Amniotic stem cell (primary cell): Measurements from ENCODE around the gene SRSF3.
"Not testable (repeated sequence)": the region's sequence is repeated elsewhere in the genome, so short reads cannot be mapped to it uniquely, and the experiment has no call there.

Source experiments
- DNase-seq: peaks from one replicate; lab custom pipeline; 2025; lab: John Stamatoyannopoulos, UW

The SRSF3 gene

DNA sequence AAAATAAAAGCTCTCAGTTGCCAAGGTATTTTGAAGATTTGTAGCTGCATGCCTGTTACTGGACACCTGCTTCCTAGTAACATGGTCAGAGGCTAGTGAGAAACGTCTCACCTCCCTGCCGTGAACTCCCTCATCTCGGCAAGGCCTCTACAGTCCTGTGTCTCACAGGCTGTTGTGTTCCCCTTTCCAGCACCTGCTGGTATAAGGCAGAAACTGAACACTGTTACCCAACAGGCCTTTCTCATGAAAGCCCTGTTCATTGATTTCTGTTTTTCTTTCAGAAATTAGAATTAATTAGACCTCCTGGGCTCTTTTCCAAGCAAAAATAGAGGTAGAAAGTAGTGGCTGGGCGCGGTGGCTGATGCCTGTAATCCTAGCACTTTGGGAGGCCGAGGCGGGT is 17.6 kb upstream of the SRSF3 start:
- no peak for DNase-seq

DNA sequence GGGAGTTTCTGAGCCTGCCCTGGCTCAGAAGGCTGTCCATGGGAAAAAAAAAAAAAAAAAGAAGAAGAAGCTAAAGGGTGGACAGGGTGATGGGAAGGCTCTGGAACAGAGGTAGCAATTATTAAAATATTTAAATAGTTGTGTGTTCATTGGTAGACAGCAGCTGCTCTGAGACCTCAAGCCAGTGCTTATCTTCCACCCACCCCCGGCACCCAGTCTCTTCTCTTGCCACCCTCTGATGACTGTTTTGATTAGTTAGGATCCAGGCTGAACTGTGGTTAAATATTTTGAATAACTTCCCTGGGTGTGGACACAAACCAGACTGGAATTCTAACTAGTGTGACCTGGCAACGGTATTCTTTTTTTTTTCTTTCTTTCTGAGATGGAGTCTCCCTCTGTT is 16.9 kb upstream of the SRSF3 start:
- no peak for DNase-seq

DNA sequence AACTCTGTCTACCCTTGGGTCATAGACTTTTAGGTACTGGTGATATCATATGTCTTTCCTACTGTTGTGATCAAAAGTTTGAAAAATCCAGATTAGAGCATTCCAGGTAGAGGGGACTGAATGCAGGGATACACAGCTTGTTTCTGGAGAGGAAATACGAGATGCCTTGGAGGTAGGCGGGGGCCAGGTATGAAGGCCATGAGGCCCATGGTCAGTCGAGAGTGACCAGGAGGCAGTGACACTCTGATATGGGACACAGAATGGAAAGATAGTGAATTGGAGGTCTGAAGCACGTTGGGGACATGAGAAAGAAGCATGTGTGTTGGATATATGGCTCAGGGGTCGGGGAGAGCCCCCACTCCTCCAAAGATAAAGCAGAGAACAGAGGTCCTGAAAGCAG is 16.1 kb upstream of the SRSF3 start:
- no peak for DNase-seq

DNA sequence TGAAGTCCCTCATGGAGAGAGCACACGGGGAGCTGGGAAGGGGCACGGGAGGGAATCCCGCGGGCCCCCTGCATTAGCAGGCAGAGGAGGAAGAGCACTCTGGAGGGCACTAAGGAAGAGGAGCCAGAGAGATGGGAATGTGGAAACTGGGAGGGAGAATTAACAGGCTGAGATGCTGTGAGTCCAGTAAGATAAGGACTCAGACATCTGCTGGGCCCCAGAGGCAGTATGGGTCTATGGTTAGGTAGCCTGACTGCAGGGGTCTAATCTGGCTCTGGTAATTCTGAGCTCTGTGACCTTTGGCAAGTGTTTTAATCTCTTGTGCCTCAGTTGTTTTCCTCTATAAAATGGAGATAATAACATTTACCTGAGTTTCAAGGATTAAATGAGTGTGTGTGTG is 15.7 kb upstream of the SRSF3 start:
- no peak for DNase-seq

DNA sequence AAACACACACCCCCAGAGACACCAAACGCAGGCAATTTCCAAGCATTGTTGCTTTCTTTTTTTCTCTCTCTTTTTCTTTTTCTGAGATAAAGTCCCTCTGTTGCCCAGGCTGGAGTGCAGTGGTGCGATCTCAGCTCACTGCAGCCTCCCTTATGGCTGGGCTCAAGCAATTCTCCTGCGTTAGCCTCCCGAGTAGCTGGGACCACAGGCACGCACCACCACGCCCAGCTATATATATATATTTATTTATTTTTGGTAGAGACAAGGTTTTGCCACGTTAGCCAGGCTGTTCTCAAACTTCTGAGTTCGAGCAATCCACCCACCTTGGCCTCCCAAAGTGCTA is 14.0 kb upstream of the SRSF3 start:
- no peak for DNase-seq

DNA sequence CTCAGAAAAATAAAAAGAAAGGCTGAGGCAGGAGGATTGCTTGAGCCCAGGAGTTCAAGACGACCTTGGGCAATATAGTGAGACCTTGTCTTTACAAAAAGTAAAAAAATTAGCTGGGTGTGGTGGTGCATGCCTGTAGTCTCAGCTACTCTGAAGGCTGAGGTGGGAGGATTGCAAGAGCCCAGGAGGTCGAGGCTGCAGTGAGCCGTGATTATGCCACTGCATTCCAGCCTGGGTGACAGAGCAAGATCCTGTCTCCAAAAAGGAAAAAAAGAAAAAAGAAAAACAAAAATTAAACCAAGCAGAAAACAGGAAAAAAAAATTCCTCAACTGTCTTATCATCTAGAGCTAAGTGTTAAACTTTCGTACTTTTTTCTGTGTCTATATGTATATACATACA is 12.4 kb upstream of the SRSF3 start:
- no peak for DNase-seq

DNA sequence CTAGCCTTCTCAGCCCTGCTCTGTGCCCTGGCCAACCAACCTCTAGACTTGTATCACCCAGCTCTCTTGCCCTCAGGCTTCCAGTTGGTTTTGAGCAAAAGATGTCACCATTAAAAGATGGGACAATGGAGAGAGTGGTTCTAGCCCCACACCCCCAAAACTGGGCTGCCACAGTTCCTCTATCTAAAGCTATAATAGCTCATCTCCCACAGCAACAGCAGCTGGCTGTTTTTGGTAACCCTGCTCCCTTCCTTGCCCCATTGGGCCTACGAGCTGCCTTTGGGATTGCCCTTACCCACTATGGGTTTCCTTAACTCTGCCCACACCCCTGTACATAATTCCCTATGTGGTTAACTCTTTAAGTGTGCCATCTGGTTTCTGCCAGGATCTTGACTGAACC is 7.6 kb upstream of the SRSF3 start:
- DNase-seq, result no peak

DNA sequence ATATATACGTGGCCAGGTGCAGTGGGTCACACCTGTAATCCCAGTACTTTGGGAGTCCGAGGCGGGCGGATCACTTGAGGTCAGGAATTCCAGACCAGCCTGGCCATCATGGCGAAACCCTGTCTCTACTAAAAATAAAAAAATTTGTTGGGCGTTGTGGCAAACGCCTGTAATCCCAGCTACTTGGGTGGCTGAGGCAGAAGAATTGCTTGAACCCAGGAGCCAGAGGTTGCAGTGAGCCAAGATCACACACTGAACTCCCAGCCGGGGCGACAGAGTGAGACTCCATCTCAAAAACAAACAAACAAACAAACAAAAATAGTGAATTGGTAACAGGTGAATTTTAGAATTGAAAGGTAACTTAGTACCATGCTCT is 5.1 kb upstream of the SRSF3 start:
- not testable (repeated sequence) for DNase-seq

DNA sequence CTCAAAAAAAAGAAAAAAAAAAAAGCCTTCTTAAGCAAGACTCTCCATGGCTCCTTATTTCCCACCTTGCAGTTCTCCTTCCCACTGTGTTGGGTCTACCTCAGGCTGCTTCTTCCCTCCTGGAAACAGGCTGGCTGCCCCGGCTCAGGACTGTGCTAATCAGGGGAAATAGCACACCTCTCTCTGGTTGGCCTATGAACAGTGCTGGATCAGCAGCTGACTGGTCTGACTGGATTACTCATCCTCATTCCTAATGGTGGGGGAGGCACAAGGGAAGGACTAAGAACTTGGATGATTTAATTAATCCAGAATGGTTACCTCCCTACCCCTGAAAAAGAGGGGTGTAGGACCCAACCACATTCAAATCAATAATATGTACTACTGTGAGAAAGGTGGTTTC is 3.9 kb upstream of the SRSF3 start:
- DNase-seq, result peak; percentile 52

DNA sequence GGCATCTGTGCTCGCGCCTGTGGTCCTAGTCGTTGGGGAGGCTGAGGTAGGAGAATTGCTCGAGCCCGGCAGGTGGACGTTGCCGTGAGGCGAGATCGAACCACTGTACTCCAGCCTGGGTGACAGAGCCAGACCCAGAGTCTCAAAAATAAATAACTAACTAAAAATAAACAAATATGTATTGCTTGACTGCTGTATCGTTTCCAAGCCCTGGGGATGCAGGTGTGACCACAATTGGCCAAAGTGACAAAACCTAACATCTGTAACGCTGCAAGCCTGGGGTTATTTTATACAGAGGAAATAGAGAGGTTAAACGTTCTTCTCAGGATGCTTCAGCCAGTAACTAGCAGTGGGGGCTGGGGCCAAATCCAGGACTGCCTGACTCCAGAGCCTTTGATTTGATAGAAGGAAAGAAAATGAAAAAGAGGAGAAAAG is 1.9 kb upstream of the SRSF3 start:
- no peak for DNase-seq

DNA sequence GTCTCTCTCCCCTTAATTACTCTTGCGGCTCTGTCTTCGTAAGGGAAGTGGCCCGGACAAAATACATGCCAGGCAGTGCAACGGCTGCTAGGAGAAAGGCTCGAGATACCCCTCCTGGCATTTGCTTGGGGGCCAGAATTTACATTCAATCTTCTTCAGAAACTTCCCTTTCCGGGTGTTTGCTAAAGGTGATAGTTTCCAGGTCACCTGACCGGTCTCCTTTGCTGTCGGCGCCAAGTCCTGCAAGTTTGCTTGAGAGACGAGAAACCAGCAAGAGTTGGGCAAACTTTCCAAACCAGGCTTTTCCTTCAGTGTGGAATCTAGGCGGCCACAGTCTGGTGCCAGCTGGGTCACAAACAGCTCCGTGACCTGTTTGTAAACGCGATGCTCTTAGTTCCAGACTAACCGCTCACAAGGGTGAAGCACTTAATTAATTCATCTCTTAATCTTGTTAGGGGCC is 563 bp upstream of the SRSF3 start:
- DNase-seq, result no peak

DNA sequence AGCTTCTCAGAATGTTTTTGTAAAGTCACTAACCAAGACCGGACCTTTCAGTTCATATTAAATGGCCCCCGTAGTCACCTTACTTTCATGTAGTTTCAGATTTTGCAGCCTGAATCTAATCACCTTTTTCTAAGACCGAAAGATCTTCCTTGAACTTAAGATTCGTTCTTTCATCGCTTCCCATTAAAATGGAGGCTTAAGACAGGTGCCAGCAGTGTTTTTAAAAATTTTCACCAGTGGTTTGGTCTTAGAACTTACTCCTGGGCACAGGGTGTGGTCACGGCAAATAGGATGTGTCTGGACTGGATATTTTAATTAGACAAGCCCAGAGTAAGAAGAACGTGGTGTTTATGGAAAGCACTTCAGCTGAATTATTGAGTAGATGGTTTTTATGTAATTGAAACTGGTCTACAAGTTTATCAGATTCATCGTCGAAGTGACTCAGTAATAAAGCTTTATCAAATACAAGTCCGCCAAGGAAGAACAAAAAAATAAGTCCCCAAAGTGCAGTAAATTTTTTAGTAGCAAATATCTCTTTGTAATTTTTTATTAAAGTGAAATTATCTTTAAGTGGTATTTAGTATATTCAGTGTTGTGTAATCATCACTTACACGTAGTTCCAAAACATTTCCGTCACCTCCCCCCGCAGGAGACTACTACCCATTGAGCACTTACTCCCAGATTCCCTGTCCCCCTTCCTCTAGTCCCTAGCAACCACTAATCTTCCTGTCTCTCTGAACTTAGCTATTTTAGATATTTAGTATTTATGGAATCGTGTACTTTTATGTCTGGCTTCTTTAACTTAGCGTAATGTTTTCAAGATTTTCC is 868 bp downstream of the SRSF3 start:
- no peak for DNase-seq

DNA sequence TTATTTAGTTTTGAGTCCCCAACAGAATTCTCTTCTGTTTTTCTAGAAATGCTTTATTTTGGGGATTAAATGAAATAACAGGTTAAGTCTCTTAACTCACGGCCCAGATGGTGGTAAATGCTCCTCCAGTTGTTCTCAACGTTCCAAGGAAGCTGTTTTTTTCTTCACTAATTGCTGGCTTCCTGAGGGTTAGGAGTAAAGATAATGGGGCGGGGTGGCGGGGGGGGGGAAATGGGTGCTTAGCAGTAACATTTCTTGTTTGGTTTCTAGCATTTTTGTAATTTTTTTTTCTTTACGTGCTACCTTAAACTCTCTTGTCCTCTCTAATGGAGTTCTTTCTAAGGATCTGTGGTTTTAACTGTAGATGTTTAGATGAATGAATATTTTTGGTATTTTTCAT is 2.2 kb downstream of the SRSF3 start:
- no peak for DNase-seq

DNA sequence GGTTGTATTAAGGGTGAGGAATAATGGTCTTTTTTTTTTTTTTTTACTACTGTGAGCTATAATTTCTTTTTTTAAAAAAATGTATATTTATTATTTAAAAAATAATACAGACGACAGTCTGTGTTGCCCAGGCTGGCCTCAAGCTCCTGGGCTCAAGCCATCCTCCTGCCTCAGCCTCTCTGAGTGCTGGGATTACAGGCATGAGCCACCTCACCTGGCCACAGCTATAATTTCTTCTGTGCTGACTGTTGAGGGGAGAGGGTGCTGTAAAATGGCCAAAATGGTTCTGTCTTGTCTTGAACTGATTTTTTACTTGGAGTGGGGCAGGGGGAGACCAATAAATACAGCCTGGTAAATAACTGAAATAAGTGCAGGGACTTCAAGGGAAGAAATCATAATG is 3.6 kb downstream of the SRSF3 start:
- DNase-seq, result no peak

DNA sequence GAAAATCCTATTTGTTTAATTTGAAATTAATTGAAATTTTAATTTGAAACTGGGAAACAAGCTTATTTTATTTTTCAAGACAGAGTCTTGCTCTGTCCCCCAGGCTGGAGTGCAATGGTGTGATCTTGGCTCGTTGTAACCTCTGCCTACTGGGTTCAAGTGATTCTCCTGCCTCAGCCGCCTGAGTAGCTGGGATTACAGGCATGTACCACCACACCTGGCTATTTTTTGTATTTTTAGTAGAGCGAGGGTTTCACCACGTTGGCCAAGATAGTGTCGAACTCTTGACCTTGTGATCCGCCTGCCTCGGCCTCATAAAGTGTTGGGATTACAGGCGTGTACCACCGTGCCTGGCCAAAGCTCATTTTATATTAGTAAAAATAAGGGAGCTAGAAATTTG is 4.2 kb downstream of the SRSF3 start:
- no peak for DNase-seq

DNA sequence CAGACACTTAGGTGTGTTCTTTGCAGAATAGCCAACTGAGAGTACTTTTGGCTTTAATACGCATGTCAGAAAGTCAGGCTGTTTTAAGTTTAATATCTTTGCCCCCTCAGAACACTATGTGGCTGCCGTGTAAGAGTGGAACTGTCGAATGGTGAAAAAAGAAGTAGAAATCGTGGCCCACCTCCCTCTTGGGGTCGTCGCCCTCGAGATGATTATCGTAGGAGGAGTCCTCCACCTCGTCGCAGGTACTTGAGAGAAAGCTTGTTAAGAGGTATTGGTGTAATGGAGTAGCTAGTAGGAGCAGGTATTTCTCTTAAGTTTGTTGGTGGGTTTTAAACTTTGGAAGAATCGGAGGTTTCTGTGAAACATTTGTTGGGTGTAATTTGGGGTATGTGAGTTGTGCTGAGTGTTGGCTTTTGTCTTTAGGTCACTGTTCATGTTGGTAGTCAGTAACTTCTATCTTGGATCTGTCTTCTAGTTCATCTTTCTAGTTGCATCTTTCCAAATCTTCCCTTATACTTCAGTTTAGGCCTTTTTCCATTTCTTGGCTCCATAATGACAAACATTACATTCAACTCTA is 4.7 kb downstream of the SRSF3 start:
- no peak for DNase-seq

DNA sequence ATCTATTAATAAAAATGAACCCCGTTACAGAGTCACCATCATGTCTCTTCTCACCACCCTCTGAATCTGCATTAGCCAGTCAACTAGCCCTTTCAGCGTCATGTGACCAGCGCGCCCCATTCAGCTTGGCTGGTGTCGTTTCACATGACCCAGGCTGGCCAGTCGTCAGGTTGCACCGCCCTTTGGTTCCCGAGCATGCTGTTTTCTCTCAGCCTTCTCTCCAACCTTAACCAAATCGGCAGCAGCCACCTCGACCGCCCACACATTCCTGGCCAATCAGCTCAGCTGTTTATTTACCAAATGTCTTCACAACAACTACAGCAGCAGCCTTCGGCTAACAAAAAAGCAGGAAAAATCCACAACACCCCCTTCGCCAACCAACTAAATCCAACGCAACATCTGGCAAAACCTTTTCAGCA is 5.6 kb downstream of the SRSF3 start:
- no peak for DNase-seq

DNA sequence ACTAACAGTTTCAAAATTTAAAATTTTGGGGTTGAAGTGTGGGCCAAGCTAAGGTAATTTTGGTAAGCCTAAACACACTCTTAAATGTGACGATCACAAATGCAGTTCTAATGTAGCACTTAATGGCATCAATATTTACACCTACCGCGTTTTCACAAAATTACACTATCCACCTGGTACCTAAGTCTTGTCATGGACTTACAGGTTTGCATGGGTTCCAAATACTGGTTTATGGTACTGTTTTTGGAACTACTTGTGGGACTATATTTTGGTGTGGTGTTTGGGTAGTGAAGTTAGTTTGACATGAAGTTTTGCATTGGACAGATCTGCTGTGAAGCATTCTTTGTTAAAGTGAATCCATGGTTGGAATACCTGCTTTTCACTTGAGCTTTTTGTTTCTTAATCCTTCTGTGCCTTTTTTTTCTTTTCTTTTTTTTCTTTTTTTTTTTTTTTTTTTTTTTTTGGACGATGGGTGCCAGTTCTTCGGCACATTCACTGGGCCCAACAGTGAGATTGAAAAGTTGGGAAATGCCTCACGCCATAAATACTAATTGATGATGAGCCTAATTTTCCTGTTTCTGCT is 6.5 kb downstream of the SRSF3 start:
- DNase-seq, result no peak

DNA sequence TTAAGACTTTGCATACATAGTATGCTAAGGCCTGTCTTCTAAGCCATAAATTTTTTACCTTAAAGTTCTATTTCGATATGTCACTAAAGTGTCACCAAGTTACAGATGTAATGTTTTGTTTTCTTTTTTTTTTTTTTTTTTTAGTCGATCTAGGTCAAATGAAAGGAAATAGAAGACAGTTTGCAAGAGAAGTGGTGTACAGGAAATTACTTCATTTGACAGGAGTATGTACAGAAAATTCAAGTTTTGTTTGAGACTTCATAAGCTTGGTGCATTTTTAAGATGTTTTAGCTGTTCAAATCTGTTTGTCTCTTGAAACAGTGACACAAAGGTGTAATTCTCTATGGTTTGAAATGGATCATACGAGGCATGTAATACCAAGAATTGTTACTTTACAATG is 7.7 kb downstream of the SRSF3 start:
- DNase-seq, result not testable (repeated sequence)

DNA sequence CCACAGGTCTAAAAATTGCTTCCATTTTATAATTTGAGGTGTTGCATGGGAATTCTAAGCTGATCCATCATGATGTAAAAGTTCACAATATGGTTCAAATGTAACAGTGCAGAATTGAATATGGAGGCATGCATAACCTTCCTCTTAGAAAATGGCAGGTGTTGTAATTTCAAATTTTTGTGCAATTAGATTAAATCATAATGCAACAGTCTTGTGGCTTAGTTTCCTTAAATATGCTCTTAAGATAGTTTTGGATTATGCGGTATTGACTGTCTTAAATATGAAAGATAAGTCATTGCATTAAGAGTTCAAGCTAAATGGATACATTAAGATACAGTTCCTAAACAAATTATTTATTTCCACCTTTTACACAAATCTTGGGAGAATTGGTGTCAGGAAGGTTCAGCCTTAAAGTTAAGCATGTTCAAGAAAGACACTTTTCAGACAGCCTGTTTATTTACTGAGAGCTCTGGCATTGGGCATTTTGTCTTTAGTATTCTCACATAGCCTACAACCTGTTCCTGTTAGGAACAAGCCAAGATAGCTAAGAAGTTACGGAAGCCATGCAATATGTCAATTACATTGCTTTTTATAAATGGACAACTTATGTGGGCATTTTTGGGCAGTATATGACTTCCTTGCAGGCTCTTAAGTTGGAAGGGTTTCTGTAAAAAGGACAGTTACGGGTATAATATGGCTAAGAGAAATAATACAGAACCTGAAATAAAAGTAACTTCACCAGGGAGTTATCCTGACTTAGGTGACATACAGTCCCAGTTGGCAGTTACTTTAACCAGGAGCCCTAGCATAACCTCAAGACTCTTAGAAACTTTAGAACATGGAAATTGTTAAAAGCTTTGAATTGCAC is 9.3 kb downstream of the SRSF3 start:
- DNase-seq, result no peak

DNA sequence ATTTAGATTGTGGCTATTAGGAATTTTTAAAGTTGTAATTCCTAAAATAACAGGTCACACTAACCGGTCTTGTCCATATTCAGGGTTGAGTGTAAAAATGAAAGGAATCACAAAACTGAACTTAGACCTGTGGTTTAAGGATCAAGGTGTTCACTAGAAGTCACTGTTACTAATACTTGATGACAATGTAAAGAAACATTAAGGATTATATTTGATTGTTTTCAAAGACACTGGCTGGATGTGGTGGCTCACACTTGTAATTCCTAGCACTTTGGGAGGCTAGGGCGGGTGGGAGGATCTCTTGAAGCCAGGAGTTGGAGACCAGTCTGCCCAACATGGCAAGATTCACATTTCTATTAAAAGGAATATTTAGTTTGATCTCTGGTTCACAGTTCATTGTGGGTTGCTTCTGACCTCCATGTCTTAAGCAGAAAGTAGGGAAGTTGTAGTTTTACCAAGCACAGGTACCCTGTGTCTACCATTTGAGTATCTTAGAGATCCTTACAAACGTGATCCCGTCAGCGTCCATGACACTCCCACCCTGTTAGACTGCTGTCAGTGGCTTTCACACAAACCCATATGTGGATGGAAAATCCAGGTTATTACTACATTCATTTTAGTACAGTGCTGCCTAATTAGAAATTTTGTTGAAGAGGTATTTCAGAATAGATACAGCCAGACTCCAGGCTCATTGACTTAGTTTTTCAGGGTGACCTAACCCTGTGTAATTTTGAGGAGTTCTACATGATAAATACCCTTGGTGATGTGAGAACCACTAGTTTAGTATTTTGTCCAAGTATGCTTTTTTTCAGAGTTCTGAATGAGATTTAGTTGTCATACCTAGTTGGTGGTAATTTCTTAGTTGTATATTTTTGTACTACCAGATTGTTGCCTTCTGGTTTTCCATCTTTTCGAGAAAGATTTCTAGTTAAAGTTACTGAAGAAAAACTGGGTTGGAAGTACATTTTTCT is 10.2 kb downstream of the SRSF3 start:
- no peak for DNase-seq
